Measurements from ENCODE around the gene ESR2.
"Not testable (repeated sequence)": the region's sequence is repeated elsewhere in the genome, so short reads cannot be mapped to it uniquely, and the experiment has no call there.

Gene ESR2

GRCh38 chr14:64075613-64076005 is 218.6 kb downstream of the ESR2 start:
- DNase-seq = no peak

- DNase-seq = no peak
These were observed 219.1 kb downstream of the ESR2 start for GRCh38 chr14:64074961-64075612.

GRCh38 chr14:64069634-64070359 is 224.4 kb downstream of the ESR2 start:
- DNase-seq = no peak

- DNase-seq = no peak
These were observed 229.7 kb downstream of the ESR2 start for GRCh38 chr14:64064447-64064846.

- no peak for DNase-seq
These were observed 231.6 kb downstream of the ESR2 start for GRCh38 chr14:64062381-64063115.

- no peak for DNase-seq
These were observed 232.5 kb downstream of the ESR2 start for GRCh38 chr14:64061706-64062105.

GRCh38 chr14:64061115-64061514 is 233.1 kb downstream of the ESR2 start:
- DNase-seq = no peak

GRCh38 chr14:64060648-64061096 is 233.5 kb downstream of the ESR2 start:
- peak in 1 of 2 experiments; percentile 46 for DNase-seq

- no peak for DNase-seq
These were observed 234.0 kb downstream of the ESR2 start for GRCh38 chr14:64060199-64060545.

GRCh38 chr14:64059454-64060198 is 234.5 kb downstream of the ESR2 start:
- no peak for DNase-seq

GRCh38 chr14:64053694-64054669 is 240.2 kb downstream of the ESR2 start:
- no peak for DNase-seq

- DNase-seq = no peak
These were observed 244.4 kb downstream of the ESR2 start for GRCh38 chr14:64049616-64050381.

- no peak for DNase-seq
These were observed 249.1 kb downstream of the ESR2 start for GRCh38 chr14:64045091-64045490.

- not testable (repeated sequence) for DNase-seq
These were observed 250.9 kb downstream of the ESR2 start for GRCh38 chr14:64043296-64043695.

- no peak for DNase-seq
These were observed 254.1 kb downstream of the ESR2 start for GRCh38 chr14:64040044-64040443.

- DNase-seq = no peak
These were observed 255.2 kb downstream of the ESR2 start for GRCh38 chr14:64038841-64039542.

- not testable (repeated sequence) for DNase-seq
These were observed 256.1 kb downstream of the ESR2 start for GRCh38 chr14:64037869-64038745.

- no peak for DNase-seq
These were observed 259.0 kb downstream of the ESR2 start for GRCh38 chr14:64035143-64035542.
